Testis (tissue), 2 donors: ENCODE data around the gene COL4A2.

Source experiments
- CTCF ChIP-seq, 3 experiments: fragments of 450-650 bp in 2 of 3; fragments of 200-600 bp in 1 of 3; sonication (generic) in 1 of 3; IDR thresholded peaks; one replicate each; pipeline ENCODE4 v1.5.1; 2016 to 2019; ENCODE audit warnings: antibody characterized with exemption in 3 of 3, mild to moderate bottlenecking in 2 of 3, moderate library complexity in 1 of 3
- POLR2A ChIP-seq: fragments of 450-650 bp; IDR thresholded peaks from one replicate; pipeline ENCODE4 v1.6.1; 2017; ENCODE audit warnings: antibody characterized with exemption, mild to moderate bottlenecking, moderate library complexity

- TF ChIP-seq CTCF (IDR thresholded peaks at IDR 0.05) (no peak), POLR2A (no peak)
Observed at GRCh38 chr13:110433014-110433413, 125.9 kb downstream of the COL4A2 start.
